HG03060 (cell line): ENCODE measurements around the gene PBRM1.
"Not testable (repeated sequence)": the region's sequence is repeated elsewhere in the genome, so short reads cannot be mapped to it uniquely, and the experiment has no call there.

Source experiments
- ATAC-seq: cut with Tn5 transposase; IDR thresholded peaks from one replicate; pipeline ENCODE4 v1.9.1; 2021; ENCODE audit warnings: low read depth, moderate number of reproducible peaks; ENCODE audit not compliant: unreplicated experiment

Gene PBRM1

GRCh38 chr3:52527732-52528585, 157.8 kb downstream of the PBRM1 start:
- ATAC-seq, result no peak

GRCh38 chr3:52527039-52527731, 158.5 kb downstream of the PBRM1 start:
- no peak for ATAC-seq

- not testable (repeated sequence) for ATAC-seq
Measured at GRCh38 chr3:52526671-52527038, 159.1 kb downstream of the PBRM1 start.

- ATAC-seq, result no peak
Measured at GRCh38 chr3:52525680-52526561, 159.8 kb downstream of the PBRM1 start.

GRCh38 chr3:52524752-52525679, 160.7 kb downstream of the PBRM1 start:
- ATAC-seq, result no peak

GRCh38 chr3:52524258-52524751, 161.4 kb downstream of the PBRM1 start:
- ATAC-seq, result no peak

GRCh38 chr3:52523386-52524257, 162.1 kb downstream of the PBRM1 start:
- no peak for ATAC-seq

- no peak for ATAC-seq
Measured at GRCh38 chr3:52522651-52523251, 163.0 kb downstream of the PBRM1 start.

- ATAC-seq, result no peak
Measured at GRCh38 chr3:52521881-52522650, 163.6 kb downstream of the PBRM1 start.

GRCh38 chr3:52521488-52521824, 164.3 kb downstream of the PBRM1 start:
- no peak for ATAC-seq

GRCh38 chr3:52520716-52521487, 164.8 kb downstream of the PBRM1 start:
- no peak for ATAC-seq

- no peak for ATAC-seq
Measured at GRCh38 chr3:52520141-52520667, 165.5 kb downstream of the PBRM1 start.

- ATAC-seq, result no peak
Measured at GRCh38 chr3:52519445-52520140, 166.1 kb downstream of the PBRM1 start.

- ATAC-seq, result no peak
Measured at GRCh38 chr3:52518723-52519444, 166.8 kb downstream of the PBRM1 start.
